ENCODE measurements around the gene OR4D9. TPM values are rescaled to one million over a fixed set of nuclear protein-coding genes. Genes with fewer than 3 reads are reported as not detected.
A peak's percentile ranks its signal among the peaks of the same experiment; 100 is the strongest.

Gene OR4D9
- total RNA-seq, 1 experiment from 2014 or later, result not detected

DNA sequence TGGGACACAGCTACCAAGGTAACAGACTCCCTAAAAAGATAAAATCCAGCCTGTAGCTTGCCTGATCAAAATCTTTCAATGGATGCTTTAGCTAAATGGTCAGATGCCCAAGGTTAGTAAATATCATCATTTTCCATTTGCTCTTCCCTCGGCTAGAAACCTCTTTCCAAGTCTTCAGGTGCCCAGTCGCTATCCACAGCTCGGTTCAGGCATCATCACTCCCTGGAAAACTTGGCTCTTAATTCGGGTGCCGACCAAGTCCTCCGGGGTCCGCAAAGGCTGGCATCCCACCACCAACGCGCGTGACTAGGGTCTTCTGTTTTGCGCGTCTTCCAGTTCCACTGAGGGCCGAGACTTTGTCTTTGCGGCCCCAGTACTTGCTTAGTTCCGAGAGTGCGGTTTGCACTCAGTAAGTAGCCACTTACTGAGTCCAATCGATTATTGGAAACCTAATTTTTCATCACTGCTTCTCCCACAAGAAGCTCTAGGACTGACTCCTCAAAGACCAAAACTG, 44.3 kb downstream of the OR4D9 start:
- peak overlapping the region; percentile 70 for H3K4me3 ChIP-seq (ENCODE audit: low read length)
- H3K27me3 ChIP-seq (ENCODE audit: low read length), result no peaks in the 10 kb centered on the region
- DNase-seq (no peak), ATAC-seq (no peak)
- H3K79me2 ChIP-seq (ENCODE audit: low read length), result no peaks in the 10 kb centered on the region
- H4K20me1 ChIP-seq (ENCODE audit: low read length), result no peaks in the 10 kb centered on the region; the same call in 1 of the 2 replicates
- no peaks in the 10 kb centered on the region for H3K4me1 ChIP-seq (ENCODE audit: insufficient read depth, low read length)
- H2AFZ ChIP-seq (ENCODE audit: low read length), result peak overlapping the region; percentile 79
- H3K9me2 ChIP-seq (replicated peaks; ENCODE audit: low read length), result no peaks in the 10 kb centered on the region
- peak overlapping the region; percentile 77 for H3K4me2 ChIP-seq (ENCODE audit: low read length)
- no peaks in the 10 kb centered on the region for H3K36me3 ChIP-seq (ENCODE audit: low read depth, low read length)
- no peaks in the 10 kb centered on the region for H3K9me3 ChIP-seq (ENCODE audit: low read length)
- TF ChIP-seq EZH2 (IDR thresholded peaks at IDR 0.05; ENCODE audit: low read length, unreplicated experiment) (no peak), EZH2phosphoT487 (IDR thresholded peaks at IDR 0.05; ENCODE audit: borderline replicate concordance, low read length) (no peak)
- TF ChIP-seq, protein P1, sequence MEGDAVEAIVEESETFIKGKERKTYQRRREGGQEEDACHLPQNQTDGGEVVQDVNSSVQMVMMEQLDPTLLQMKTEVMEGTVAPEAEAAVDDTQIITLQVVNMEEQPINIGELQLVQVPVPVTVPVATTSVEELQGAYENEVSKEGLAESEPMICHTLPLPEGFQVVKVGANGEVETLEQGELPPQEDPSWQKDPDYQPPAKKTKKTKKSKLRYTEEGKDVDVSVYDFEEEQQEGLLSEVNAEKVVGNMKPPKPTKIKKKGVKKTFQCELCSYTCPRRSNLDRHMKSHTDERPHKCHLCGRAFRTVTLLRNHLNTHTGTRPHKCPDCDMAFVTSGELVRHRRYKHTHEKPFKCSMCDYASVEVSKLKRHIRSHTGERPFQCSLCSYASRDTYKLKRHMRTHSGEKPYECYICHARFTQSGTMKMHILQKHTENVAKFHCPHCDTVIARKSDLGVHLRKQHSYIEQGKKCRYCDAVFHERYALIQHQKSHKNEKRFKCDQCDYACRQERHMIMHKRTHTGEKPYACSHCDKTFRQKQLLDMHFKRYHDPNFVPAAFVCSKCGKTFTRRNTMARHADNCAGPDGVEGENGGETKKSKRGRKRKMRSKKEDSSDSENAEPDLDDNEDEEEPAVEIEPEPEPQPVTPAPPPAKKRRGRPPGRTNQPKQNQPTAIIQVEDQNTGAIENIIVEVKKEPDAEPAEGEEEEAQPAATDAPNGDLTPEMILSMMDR (conservative IDR thresholded peaks at IDR 0.05; ENCODE audit: low read depth, low read length), result no peak
- intact Hi-C loops (cut with micrococcal nuclease), result loop anchor here (10.0 kb wide), 2 partner anchors 199 to 411 kb away; partner anchors contain the start of genes FAM111A and STX3
- POLR2A ChIA-PET (ENCODE audit: unreplicated experiment), result no interaction called here
- CTCF ChIA-PET, result no interaction called here
- H3K9ac ChIP-seq (ENCODE audit: low read length), result peak overlapping the region; percentile 64
- H3K27ac ChIP-seq (ENCODE audit: low read length), result peak overlapping the region; percentile 14
- no TSS peak for BruUV-seq (replicated peaks)
- peaks cover 8% of the 10 kb centered on the region for H3F3A ChIP-seq (ENCODE audit: low read length, unreplicated experiment)

DNA sequence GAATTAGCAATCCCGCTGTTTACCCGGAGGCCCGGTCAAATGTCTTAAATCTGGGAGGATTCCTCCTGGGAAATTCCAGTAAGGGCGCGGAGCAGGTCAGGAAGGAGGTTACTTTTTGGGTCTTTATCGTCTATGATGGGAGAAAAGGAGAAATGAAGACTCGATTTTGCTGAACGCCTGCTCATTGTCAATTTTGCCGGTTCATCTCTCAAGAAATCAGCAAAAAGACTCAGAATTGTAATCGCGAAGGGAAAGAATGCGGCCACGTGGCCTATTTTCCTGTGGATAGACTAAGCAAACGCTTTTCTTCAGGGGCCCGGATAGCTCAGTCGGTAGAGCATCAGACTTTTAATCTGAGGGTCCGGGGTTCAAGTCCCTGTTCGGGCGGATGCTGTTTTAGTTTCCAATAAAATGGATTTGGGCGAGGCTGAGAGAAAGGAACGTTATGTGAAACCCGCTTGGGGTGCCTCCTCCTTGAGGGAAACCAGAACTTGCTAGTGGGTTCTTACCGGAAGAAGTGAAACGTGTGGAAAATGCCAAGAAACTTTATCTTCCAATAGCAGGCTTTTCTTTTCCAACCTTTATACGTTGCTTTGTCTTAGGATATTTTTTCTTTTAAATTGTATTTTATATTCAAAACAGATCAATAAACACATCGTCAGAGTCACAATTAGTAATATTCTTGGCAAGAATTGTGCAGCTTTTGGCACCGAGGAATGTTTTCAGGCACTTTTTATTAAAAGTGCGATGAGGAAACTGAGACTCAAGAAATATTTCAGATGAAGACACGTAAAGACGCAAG, 45.0 kb downstream of the OR4D9 start:
- DNase-seq (peak; percentile 92), ATAC-seq (peak; percentile 32)
- H4K20me1 ChIP-seq (ENCODE audit: low read length), result no peaks in the 10 kb centered on the region; the same call in 1 of the 2 replicates
- H3K4me2 ChIP-seq (ENCODE audit: low read length), result peak overlapping the region; percentile 77
- H3K9me3 ChIP-seq (ENCODE audit: low read length), result no peaks in the 10 kb centered on the region
- H3K9ac ChIP-seq (ENCODE audit: low read length), result peak overlapping the region; percentile 64
- ChIA-PET POLR2A (ENCODE audit: unreplicated experiment) (interaction anchor here (0.6 to 0.9 kb wide), 2 partner anchors 19 to 199 kb away, joined by 4 to 10 read pairs; no protein-coding TSS in a partner anchor), CTCF (interaction anchor here (1.1 kb wide), 1 partner anchor 32 kb away, joined by 7 read pairs; no protein-coding TSS in a partner anchor)
- H3K36me3 ChIP-seq (ENCODE audit: low read depth, low read length), result no peaks in the 10 kb centered on the region
- no peaks in the 10 kb centered on the region for H3K27me3 ChIP-seq (ENCODE audit: low read length)
- BruUV-seq (replicated peaks), result no TSS peak
- peak overlapping the region; percentile 79 for H2AFZ ChIP-seq (ENCODE audit: low read length)
- peak overlapping the region; percentile 70 for H3K4me3 ChIP-seq (ENCODE audit: low read length)
- peak overlapping the region; percentile 14 for H3K27ac ChIP-seq (ENCODE audit: low read length)
- peaks cover 8% of the 10 kb centered on the region for H3F3A ChIP-seq (ENCODE audit: low read length, unreplicated experiment)
- TF ChIP-seq, protein P1 (conservative IDR thresholded peaks at IDR 0.05; ENCODE audit: low read depth, low read length), result no peak
- TF ChIP-seq EZH2 (IDR thresholded peaks at IDR 0.05; ENCODE audit: low read length, unreplicated experiment) (no peak), EZH2phosphoT487 (IDR thresholded peaks at IDR 0.05; ENCODE audit: borderline replicate concordance, low read length) (no peak)
- H3K4me1 ChIP-seq (ENCODE audit: insufficient read depth, low read length), result no peaks in the 10 kb centered on the region
- H3K79me2 ChIP-seq (ENCODE audit: low read length), result no peaks in the 10 kb centered on the region
- H3K9me2 ChIP-seq (replicated peaks; ENCODE audit: low read length), result no peaks in the 10 kb centered on the region
- intact Hi-C loops (cut with micrococcal nuclease), result loop anchor here (10.0 kb wide), 2 partner anchors 198 to 412 kb away; partner anchors contain the start of genes FAM111A and STX3

Data from PC-3 (cell line).